NCI-H2196 (cell line): Measurements from ENCODE around the gene ELMO2.
"Not testable (repeated sequence)": the region's sequence is repeated elsewhere in the genome, so short reads cannot be mapped to it uniquely, and the experiment has no call there.

Source experiments
- DNase-seq: peaks from one replicate; lab custom pipeline; 2025; ENCODE audit not compliant: unreplicated experiment; lab: John Stamatoyannopoulos, UW

ELMO2 gene

DNA sequence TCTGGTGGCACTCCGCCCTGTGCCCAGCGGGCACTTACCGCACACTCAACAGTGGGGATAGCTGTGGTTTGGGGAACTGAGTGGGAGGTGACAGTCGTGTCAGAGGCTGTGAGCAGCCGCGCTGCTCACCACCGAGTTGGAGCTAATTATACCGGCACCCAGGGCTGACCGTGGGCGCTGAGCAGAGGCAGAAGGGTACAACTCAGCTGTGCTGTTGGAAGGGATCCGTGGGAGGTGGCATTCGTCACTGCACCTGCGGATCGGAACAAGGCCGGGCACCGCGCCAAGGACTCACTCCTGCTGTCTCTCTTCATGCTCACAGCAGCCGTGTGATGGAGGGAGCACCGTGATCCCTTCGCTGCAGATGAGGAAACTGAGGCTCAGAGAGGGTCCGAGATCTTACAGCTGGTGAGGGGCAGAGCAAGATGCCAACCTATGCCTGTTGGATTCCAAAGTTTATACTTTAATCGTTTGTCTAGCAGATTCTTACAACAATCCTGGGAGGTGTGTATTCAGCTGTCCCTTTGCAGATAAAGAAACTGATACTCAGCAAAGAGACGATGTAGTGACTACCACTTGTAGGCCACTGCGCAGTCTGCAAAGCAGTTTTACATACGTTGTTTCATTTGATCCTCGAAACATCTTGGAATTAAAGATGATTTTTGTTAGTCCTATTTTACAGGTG is 713 bp upstream of the ELMO2 start:
- peak; percentile 84 for DNase-seq

DNA sequence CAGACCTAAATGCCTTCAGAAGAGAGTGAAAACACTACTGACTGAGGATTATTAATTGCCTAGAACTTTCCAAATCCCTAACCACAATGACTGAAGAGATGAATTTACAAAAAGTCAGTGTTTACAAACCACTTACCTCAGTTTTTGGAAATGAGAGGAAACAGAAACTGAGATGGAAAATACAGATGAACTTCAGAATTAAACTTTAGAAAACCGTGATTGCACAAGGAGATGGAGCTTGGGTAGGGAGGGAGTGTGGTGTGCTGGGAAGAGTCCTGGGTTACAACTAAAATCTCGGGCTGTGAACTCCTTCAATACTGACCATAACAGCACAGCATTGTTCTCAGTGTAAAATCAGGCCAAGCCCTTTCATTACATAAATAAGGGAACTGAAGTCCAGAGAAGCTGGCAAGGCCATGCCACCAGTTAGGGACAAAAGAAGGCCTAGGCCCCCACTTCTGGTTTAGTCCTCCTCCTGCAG is 4.0 kb downstream of the ELMO2 start:
- DNase-seq: no peak

DNA sequence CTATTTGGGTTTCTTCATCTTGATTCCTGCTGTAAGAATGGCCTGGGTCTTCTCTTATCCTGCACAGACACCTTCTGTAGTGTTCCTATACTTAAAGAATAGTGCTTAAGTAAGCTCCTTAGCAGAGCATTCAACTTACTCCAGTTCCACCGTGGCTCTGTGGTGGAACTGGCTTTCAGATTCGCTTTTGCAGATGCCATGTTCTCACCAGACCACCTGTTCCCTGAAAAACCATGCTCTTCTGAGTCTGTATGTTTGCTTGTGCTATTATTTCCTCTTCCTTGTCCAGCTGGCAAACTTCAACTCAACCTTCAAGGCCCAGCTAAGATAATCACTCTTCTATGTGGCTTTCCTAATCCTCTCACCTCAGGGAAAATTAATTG is 4.9 kb downstream of the ELMO2 start:
- no peak for DNase-seq

DNA sequence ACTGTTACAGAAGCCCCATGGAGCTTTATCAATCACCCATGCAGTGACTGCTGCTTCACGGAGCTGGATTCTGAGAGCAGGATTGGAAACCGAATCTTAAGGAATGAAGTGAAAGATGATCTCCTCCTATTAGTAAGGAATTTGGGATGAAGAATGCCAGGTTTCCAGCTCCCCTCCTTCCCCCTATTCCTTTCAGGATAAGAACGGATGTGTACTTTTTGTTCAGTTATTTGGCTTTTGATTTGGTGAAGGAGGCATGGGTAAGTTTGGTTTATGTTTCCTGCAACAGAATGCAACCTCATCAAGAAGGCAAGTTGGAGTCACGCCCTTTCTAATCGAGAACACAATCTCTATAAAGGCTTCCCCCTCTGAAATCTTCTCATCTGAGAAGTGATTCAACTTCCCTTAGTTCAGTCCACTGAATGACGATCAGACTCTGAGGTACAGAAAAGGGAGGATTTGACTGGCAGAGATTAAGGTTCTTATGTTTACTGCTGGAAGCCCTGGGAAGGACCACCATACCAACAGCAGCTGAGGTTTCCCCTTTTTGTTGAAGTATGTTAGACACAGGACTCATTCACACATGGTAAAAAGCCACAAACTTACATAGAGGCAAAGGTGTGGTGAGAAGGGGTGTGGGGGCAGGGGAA is 5.5 kb downstream of the ELMO2 start:
- no peak for DNase-seq

DNA sequence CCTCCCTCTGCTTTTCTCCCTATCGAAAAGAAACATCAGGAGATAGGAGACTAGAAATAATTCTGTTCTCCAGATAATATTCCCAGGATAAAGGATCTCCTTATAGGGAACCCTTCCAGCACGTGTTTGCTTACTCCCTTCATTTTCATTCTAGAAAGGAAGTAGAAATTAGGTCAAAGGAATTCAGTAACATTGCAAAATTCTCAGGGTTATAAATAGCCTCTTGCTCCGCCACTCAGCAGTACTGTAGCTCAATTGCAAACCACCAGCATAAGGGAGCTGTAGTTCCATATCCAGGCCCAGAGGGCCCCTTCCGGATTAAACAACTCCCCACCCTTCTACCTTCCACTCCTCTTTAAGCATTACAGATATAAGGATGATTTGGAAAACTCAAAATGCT is 6.2 kb downstream of the ELMO2 start:
- DNase-seq: no peak

DNA sequence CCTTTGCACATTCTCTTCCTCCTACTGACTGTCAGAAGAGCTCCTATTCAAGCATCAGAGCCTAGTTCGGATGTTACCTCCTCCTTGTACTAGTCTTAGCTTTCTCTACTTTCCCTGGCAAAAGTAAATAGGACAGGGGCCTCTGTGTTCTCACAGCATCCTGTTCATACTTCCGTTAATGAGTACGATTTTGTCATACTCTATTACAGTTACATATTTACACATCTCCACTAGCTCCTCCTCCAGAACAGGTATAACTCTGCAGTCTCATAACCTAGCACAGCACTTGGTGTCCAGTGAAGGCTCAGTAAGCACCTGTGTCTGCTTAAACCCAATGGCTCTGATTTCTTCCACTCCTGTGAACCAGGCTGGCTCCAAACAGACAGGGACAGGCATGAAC is 7.0 kb downstream of the ELMO2 start:
- DNase-seq: no peak

DNA sequence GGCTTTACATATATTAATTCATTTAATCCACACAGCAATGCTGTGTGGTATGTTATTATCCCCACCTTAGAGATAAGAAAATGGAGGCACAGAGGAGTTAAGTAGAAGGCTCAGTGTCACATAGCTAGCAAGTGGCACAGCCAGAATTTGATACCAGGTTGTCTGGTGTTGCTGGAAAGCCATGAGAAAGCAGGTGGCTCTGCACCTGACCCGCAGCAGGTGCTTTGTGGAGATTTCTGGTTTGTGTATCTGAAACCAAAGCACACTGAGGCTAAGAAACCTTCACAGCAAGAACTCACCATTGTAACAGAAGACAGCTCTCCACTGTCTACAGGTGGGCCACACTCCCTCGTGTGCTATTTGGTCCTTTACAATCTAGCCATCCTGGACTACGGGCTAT is 7.5 kb downstream of the ELMO2 start:
- peak; percentile 29 for DNase-seq

DNA sequence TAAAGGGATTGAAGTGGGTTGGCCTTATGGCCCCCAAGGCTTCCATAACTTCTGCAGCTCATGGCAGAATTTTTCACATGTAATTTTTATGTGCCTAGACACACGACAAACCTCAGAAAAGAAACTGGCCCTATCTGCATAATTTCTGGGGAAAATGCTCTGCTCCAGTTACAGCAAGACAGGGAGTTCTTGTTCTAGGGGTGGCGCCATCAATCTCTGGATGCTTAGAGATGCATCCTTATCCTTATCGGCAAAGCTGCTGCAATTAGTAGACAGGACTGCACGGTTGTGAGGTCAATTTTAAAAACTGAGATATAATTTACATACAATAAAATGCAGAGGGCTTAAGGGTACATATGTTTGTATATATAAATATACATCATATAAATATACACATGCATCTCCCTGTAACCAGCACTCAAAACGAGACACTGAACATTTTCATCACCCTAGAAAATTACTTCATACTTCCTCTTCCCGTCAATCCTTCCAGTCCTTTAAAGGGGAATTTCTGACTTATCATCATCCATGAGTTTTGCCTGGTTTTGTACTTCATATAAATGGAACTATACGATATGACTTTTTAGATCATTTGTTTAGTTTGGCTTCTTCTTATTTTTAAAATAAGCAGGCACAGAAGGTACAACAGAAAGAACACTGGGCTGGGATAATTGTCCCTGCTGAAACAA is 10.2 kb downstream of the ELMO2 start:
- no peak for DNase-seq

DNA sequence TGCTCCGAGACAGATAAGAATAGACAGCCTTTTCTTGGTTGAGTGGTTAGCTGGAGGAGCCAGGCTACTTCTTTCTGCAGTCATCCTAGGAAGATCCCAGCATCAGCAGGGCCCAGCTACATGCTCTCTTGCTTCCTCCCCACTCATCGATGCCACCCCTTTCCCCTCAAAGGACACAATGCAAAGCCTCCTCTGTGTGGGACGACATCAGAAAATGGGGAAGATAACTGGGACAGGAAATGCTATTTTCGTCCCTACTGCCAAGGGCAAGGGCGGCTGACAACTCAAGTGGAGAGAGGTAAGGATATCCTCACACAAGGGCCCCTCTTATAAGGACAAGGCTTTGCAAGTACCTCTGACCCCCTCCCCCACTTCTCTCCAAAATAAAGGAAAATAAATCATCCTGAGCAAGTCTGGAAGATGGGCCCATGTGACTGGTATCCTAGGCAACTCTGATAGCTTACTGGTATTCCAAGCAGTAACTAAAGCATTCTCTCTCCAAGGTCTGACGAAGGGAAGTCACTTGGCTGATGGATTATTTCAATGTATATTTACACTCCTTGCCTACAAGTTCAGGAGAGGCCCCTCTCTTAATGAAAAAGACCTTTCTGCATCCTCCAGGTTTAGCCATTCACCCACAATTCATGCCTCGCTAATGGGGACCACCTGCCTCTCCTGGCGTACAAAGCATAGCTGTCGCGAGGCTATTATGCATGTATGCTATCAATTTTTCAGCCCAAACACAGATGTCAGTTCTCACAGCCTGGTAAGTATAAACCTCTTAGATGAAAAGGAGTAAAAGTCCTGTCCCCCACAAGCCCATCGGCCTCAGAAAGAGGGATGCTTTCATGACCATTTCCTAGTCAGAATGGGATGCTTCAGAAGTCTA is 11.3 kb downstream of the ELMO2 start:
- DNase-seq: no peak

DNA sequence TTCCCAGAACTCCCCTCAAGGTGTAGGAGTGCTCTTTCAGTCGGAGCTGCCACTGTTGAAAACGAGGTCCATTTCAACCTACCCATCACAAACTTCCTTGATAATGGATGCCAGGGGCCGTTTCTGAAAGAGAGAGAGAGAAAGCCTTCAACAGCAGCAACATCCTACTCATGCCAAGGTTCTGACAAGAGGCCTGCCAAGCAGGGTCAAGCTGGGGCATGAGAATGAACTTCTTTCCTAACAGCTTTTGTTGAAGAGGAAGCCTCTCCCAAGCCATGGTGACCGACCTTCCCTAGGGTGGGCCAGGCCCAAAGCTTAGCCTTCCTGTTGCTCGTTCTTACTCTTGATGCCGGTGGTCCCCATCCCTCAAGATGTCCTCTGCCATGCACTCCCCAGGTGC is 12.4 kb downstream of the ELMO2 start:
- DNase-seq: no peak

DNA sequence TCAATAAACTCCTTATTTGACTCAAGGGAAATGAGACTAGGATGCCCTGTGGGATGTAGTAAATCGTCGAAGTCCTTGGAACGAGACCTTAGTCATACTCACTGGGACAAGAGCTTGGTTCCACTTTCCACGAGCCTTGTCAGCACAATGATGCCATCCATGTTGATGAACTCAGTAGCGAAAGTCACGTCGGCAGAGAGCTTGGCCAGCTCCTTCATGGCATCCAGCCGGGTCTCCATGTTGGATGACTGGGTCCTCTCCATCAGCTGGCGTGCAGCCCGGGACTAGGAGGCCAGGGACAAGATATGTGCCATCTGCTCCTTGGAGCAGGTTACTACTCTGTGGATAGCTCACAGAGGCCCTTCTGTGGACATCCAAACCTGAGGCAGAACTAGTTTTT is 17.5 kb downstream of the ELMO2 start:
- DNase-seq: no peak

DNA sequence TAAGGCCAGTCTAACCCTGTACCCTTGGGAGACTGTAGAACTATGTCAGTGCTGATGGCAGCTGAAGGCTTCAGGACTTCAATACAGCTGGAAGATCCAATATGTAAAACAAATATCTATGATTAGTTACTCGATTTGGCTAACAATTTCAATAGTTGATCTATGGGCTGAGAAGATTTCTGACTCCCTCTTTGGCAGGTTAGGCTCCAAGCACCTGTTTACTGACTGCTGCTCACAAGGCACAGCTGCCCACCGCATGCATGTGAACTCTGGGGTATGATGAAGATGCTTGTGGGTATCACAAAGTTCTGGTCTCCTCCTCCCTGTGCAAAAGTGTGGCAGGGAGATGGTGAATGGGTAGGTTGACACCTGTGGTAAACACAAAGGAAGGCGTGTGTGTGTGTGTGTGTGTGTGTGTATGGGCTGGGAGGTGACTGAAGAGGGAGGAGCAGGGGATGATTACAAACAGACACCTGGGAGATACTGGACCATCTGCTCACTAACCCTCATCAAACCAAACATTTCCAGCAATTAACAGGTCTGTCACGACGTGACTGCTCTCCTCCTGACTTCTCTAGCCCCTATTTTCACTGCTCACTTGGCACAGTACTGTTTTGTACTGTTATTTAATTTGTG is 18.1 kb downstream of the ELMO2 start:
- no peak for DNase-seq

DNA sequence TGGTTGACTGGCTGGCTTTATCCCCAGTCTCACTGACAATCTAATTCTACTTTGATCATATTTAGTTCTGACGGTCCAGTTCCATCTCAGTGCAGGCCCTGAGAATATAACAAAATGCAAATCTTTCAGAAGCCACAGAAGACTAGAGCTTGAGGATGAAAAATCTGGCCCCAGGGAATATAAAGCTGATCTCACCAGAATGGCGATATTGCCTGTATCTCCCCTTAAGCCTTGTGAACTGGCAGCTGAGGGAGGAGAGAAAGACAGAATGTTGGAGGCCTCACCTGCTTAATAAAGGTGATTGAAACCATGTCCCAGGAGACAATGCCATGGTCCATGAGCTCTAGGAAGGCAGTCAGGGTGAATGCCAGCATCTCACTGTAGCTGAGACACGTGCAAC is 19.4 kb downstream of the ELMO2 start:
- not testable (repeated sequence) for DNase-seq

DNA sequence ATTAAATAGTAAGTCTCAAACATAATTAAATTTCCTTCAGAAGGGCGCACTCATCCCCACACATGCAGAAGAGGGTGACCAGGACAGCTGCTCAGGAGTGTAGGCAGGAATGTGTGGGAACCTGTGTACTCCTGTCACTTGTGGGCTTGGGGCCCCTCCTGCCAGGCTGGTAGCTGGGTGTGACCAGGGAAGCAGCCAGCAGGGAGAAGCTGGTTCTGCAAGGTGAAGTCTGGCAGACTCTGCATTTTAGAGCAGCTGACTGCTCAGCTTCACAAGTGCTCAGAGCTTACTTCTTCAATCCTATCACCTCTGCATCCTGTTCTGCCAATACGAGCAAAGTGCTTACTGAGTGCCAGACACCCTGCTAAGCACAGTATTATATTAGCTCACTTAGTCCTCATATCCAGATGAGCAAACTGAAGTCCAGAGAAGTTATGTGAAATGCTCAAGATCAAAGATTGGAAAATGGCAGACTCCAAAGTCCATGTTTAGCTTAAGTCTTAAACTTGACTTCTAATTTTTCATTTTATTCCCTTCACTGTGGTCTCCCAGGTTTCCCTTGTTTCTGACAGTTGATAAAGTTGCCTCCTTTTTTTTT is 27.9 kb downstream of the ELMO2 start:
- no peak for DNase-seq

DNA sequence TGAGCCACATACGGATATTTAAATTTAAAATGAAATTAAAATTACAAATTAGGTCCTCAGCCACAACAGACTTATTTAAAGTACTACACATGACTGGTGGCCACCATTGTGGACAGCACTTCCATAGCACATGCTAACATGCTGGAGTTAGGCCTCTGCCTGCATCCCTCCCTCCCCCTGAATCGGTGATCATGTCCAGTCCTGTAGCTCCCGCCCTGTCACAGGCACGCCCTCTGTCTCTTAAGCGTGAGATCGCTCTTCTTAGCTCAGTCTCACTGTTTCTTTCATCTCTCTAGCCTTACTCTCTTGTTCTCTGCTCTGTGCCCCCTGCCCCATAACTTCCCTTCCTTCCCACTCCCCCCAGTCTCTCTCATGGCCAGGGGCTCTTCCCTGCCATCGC is 28.9 kb downstream of the ELMO2 start:
- DNase-seq: no peak

DNA sequence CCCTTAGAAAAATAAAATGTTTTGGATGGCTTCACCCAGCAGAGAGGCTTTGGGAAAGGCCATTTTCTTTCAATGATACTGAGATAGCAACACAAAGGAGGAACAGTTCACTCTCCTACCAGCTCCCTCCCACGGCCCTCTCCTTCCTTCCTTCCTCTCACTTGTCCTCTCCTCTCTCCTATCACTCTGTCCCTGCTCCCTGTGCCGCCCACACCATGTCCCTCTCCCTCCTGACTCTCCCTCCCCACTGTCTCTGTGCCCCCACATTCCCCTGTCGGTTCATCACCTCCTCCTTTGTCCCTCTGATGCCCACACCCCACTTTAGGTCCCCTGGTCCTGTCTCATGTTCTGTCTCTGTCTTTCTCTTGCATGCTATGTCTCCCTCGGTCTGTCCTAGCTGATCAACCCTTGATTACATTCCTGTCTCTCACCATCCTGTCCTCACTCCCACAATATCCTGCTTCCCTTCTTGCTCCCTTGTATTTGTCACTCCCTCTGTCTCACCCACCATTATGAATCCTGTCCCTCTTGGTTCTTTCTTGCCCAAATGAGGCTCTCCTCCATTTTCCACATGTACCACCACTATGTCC is 30.1 kb downstream of the ELMO2 start:
- DNase-seq: no peak

DNA sequence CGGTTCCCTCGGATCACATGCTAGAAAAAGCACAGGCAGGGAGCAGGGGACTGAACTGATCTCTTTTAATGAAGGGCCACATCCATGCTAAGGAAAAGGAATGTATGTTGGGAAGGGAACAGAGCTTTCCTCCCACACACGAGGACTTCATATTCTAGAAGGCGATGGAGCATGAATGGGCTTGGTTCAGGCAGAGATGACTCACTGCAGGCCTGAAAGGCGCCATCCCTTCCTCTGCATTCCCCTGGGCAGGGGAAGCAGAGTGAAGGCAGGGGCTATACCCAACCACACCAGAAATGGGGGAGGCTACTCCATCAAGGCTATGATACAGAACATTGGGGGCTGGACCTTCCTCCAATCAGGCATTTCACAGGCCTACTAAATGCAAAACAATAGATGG is 30.6 kb downstream of the ELMO2 start:
- DNase-seq: no peak

DNA sequence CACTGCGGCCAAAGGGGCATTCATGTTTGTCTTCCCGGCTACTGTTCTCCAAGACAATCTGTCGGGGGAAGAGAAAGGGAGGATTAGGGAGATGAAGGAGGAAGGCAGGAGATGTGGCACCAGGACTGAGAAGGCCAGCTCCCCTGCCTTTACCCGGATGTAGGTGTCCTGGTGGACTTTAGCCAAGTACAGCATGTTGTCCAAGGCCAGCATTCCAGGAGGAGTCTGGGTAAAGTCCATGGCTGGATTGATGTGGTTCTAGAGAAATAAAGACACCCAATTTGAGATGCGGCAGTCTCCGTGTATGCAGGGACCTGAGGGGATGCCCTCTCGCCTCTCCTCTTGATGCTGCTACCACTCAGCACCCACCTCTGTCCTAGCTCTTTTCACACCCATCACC is 32.0 kb downstream of the ELMO2 start:
- no peak for DNase-seq

DNA sequence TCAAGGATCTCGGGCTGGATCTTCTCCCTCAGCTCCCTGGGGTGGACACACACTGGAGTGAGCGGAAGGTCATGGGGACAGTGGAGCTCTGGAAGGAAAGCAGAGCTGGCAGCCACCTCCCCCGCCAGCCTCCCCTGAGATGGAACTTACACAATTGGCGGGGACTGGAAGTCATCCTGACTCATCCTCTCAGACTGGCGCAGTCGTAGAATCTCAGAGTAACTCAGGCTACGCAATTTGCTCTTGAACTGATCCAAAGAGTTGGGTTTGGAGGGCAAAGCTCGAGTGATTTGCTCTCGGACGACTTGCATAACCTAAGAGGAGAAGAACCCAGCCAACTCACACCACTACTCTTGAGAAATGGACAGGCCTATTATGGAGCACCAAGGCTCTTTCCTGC is 34.8 kb downstream of the ELMO2 start:
- DNase-seq: no peak

DNA sequence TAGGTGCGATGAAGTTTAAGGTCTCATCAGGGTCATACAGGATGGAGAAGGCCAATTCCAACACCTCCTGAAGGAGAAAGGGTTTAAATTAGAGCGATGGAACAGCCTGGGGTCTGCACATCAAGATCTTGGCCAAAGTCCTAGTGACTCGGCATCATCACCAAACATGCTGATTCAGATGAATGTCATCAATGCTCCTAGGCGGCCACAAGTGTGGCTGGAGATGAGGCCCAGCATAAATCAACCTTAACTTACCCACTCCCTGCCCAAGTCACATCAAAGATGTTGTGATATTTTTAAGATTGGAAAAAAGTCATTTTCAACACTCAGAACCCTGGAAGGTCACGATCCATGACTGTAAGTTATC is 37.5 kb downstream of the ELMO2 start:
- DNase-seq: no peak
